Stomach (tissue), 9 donors: ENCODE results near the gene GRID2IP. TPM values are rescaled to one million over a fixed set of nuclear protein-coding genes. Genes with fewer than 3 reads are reported as not detected.

Experiments used
- DNase-seq, 2 donors: peaks; one replicate each; pipeline versions ENCODE4 v3.0.0 to v3.0.0-alpha.2; 2013 to 2019
- H3K27ac ChIP-seq, 5 donors: fragments of 200-600 bp in 4 of 5; sonication (generic) in 4 of 5; one replicate each; pipeline ENCODE4 v1.5.1; 2013 to 2019; ENCODE audit warnings: mild to moderate bottlenecking in 1 of 5, moderate library complexity in 1 of 5
- H3K27me3 ChIP-seq, 3 donors: fragments of 200-600 bp; sonication (generic); one replicate each; pipeline ENCODE4 v1.5.1; 2017 to 2019; ENCODE audit warnings: mixed run types in 1 of 3
- H3K36me3 ChIP-seq, 4 donors: fragments of 200-600 bp; sonication (generic); 1 replicate in 3 of 4; 2 replicates in 1 of 4; pipeline ENCODE4 v1.5.1; 2016 to 2019
- H3K4me1 ChIP-seq, 4 donors: fragments of 200-600 bp; sonication (generic); one replicate each; pipeline ENCODE4 v1.5.1; 2016 to 2019
- H3K4me3 ChIP-seq, 4 donors: fragments of 200-600 bp; sonication (generic) in 3 of 4; one replicate each; pipeline ENCODE4 v1.5.1; 2016 to 2019; ENCODE audit warnings: mild to moderate bottlenecking in 1 of 4
- H3K9me3 ChIP-seq, 4 donors: fragments of 200-600 bp; sonication (generic); one replicate each; pipeline ENCODE4 v1.5.1; 2016 to 2019
- EP300 ChIP-seq: sonication (generic); formaldehyde crosslinking; IDR thresholded peaks from one replicate; pipeline ENCODE4 v1.6.1; 2017; ENCODE audit warnings: antibody characterized with exemption
- POLR2A ChIP-seq, 4 donors: fragments of 450-650 bp; IDR thresholded peaks; one replicate each; pipeline ENCODE4 v1.6.1; 2016; ENCODE audit warnings: antibody characterized with exemption in 4 of 4, control low read depth in 2 of 4, mild to moderate bottlenecking in 1 of 4, moderate library complexity in 1 of 4
- POLR2AphosphoS5 ChIP-seq, 3 donors: sonication (generic); formaldehyde crosslinking; IDR thresholded peaks; one replicate each; pipeline ENCODE4 v1.6.1; 2016; ENCODE audit warnings: antibody characterized with exemption in 3 of 3
- WGBS, 5 donors: extraction: QIAGEN DNeasy Blood & Tissue Kit in 3 of 5; methylation state at CpG; one replicate each; pipeline versions ENCODE4 v1.1.5 to v1.1.7; 2013 to 2018; 5-methylcytosine and 5-hydroxymethylcytosine counted together
- intact Hi-C: fragments of 100-400 bp; cut with DNase I; formaldehyde crosslinking; loops from one replicate; pipeline ENCODE4 v1.15.1; 2023; ENCODE audit warnings: low total_unique reads
- polyA plus RNA-seq, 3 donors: library from polyadenylated mRNA; stranded (reverse); fragments of 200-250 nt; gene quantifications; one replicate each; pipeline ENCODE4 v1.2.3, GENCODE V29; 2013
- total RNA-seq, 5 donors: library from RNA; depleted of rRNA; stranded (reverse); fragments of >200 nt; gene quantifications; one replicate each; pipeline versions ENCODE4 v1.1.0 to v1.2.3, GENCODE V29; 2014 to 2016
- TF ChIP-seq, protein P1 (sequence below), 7 experiments: fragments of 450-650 bp in 4 of 7; fragments of 200-600 bp in 3 of 7; sonication (generic) in 3 of 7; IDR thresholded peaks; one replicate each; pipeline ENCODE4 v1.5.1; 2016 to 2019; ENCODE audit warnings: antibody characterized with exemption in 7 of 7, control low read depth in 2 of 7, mild to moderate bottlenecking in 1 of 7
- donor health status: healthy with polysubstance abuse.
- donor health status: Bipolar disorder and iron deficiency.
- donor health status: healthy.

Gene GRID2IP
- total and polyA plus RNA-seq, 8 donors: 0.23 to 0.37 (median 0.25) TPM; not detected in 5

DNA sequence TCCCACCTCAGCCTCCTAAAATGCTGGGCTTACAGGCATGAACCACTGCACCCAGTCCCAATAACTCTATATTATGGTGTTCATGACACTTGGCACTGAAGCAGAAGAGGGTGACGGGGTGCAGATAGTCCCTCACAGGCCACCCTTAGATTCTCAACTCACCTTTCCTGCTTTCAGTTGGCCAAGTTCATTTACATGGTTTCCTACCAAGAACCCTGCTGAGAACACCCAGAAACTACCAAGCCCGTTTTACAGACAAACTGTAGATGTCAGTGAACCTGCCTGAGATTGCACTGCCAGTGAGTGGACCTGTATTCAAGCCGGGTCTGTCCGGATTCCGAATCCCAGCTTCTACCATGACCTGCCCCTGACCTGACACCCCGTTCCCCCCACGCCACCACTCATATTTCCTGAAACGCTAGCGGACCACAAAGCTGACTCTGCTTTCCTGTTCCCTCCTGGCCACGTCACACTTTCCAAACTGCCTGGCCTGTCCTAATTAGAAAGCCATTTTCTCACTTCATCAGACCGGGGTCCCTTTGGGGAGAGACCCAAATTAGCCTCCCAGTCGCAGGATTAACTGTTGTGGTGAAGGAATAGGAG, 17.3 kb downstream of the GRID2IP start:
- DNase-seq: no peak
- Histone ChIP-seq H3K4me3 (no peak overlapping the region), H3K27ac (no peak overlapping the region), H3K36me3 (no peaks in the 10 kb centered on the region), H3K9me3 (no peaks in the 10 kb centered on the region), H3K4me1 (peaks cover 8 to 26% (median 22%) of the 10 kb centered on the region in 4 donors), H3K27me3 (peaks cover 8 to 100% (median 51%) of the 10 kb centered on the region in 3 donors)
- TF ChIP-seq POLR2AphosphoS5 (IDR thresholded peaks at IDR 0.05): no peak
- no peak for TF ChIP-seq POLR2A (IDR thresholded peaks at IDR 0.05)
- no peak for TF ChIP-seq EP300
- TF ChIP-seq, protein P1, sequence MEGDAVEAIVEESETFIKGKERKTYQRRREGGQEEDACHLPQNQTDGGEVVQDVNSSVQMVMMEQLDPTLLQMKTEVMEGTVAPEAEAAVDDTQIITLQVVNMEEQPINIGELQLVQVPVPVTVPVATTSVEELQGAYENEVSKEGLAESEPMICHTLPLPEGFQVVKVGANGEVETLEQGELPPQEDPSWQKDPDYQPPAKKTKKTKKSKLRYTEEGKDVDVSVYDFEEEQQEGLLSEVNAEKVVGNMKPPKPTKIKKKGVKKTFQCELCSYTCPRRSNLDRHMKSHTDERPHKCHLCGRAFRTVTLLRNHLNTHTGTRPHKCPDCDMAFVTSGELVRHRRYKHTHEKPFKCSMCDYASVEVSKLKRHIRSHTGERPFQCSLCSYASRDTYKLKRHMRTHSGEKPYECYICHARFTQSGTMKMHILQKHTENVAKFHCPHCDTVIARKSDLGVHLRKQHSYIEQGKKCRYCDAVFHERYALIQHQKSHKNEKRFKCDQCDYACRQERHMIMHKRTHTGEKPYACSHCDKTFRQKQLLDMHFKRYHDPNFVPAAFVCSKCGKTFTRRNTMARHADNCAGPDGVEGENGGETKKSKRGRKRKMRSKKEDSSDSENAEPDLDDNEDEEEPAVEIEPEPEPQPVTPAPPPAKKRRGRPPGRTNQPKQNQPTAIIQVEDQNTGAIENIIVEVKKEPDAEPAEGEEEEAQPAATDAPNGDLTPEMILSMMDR (IDR thresholded peaks at IDR 0.05): no peak
- 39 to 50% (median 43%) methylated on average over 12 of the region's 12 CpGs for WGBS, 5 donors
- intact Hi-C loops: no loop called here

DNA sequence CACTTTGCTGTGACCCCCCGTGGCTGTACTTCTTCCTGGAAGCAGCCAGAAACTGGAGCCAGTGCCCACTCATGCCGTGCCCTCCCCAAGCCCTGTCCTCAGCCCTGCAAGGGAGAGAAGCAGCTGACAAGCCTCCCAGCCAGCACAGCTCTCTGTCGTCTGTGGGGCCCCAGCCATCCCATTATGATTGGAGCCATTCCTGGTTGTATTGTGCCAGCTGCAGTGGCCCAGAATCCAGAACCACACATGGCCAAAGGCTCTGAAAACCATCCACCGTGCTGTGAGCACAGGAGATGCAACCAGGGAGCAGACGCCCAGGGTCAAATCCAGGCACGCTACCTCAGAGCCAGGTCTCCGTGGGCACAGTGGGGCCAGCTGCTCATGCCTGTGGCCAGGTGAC, 18.7 kb downstream of the GRID2IP start:
- Histone ChIP-seq H3K4me3 (no peak overlapping the region), H3K27ac (no peak overlapping the region), H3K9me3 (no peaks in the 10 kb centered on the region), H3K36me3 (no peaks in the 10 kb centered on the region), H3K4me1 (peaks cover 8 to 26% (median 22%) of the 10 kb centered on the region in 4 donors), H3K27me3 (peaks cover 0 to 100% (median 53%) of the 10 kb centered on the region in 3 donors)
- TF ChIP-seq, protein P1 (IDR thresholded peaks at IDR 0.05): no peak
- TF ChIP-seq EP300: no peak
- TF ChIP-seq POLR2A (IDR thresholded peaks at IDR 0.05): no peak
- no peak for TF ChIP-seq POLR2AphosphoS5 (IDR thresholded peaks at IDR 0.05)
- no peak for DNase-seq
- intact Hi-C loops: no loop called here
- WGBS, 5 donors: 32 to 59% (median 56%) methylated on average over 5 to 7 of the region's 7 CpGs

DNA sequence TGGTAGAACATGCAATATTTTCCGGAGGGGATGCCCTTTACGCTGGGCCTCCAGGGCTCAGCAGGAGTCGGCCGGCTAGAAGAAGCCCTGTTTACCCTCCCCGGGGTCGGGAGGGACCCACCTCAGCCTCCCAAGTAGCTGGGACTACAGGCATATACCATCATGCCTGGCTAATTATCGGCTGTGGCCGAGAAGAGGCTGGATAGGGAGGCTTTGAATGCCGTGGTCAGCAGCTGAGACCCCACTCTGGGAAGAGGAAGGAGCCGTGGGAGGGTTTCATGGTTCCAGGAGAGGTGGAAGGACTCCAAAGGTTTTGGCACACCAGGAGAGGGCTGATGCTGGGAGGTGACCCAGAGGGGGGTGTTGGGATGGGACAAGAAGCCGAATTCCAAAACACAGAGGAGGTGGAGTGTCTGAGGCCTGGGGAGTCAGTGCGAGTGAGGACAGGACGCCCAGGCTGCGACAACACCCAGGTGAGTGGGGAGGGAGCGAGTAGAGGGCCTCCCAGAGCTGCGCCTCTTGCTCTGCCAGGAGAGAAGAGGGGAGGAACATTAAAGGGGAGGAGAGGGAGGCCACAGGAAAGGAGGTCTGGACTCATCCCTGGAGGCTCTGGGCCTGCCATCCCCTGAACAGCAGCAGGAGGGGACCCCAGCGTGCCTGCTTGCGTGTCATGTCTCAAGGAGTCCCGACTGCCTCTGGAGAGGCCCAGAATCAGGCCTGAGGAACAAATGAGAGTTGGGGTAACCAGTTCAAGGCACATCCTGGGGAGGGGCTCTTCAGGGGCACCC, 19.6 kb downstream of the GRID2IP start:
- TF ChIP-seq, protein P1 (IDR thresholded peaks at IDR 0.05): no peak
- TF ChIP-seq POLR2AphosphoS5 (IDR thresholded peaks at IDR 0.05) (no peak), EP300 (no peak), POLR2A (IDR thresholded peaks at IDR 0.05) (no peak)
- intact Hi-C loops: no loop called here
- H3K9me3 ChIP-seq: no peaks in the 10 kb centered on the region
- H3K27ac ChIP-seq: no peak overlapping the region
- no peaks in the 10 kb centered on the region for H3K36me3 ChIP-seq
- H3K4me3 ChIP-seq: peak overlapping the region in 2 of 4 donors; percentile 42 to 53
- WGBS, 5 donors: 27 to 43% (median 34%) methylated on average over 13 to 19 of the region's 19 CpGs
- peaks cover 0 to 100% (median 56%) of the 10 kb centered on the region in 3 donors for H3K27me3 ChIP-seq
- DNase-seq: no peak
- peaks cover 8 to 26% (median 22%) of the 10 kb centered on the region in 4 donors for H3K4me1 ChIP-seq

DNA sequence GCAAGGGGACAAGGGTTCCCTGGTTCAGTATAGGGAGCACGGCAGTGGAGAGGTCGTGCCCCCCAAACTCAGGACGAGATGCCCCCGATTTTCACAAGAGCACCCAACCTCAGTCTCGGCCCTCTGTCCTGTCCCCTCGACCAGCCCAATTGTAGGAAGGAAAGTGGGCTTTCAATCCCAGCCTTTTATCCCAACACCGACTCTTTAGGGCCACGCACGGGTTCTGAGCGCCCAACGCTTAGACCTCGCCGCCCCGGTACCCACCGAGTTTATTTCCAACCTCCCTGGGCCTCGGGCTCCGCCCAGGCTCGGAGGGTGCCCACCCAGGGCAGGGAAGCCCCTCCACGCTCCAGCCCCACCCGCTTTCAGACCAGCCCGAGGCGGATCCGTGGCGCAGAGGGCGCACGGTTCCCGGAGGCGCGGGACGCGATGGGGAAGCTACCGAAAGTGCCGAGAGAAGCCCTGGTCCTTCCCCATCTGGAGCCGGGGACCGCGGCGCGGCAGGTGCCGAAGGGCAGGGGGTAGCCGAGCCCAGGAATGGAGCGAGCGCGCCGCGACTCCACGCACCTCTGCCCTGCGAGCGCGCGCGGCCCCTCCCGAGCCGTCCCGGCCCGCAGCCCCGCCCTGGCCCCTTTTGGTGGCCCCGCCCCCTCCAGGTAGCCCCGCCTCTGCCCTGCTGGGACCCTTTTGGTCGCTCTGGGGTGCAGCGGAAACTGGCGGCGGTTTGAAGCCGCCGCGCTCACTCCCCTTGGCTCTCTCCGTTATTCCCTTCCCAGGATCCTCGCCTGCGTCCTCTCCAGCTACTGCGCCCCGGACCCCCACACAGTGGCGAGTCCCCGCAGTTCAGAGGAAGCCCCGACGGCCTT, 20.4 kb downstream of the GRID2IP start:
- peak overlapping the region; percentile 31 to 53 (median 39) for H3K4me3 ChIP-seq
- H3K9me3 ChIP-seq: no peaks in the 10 kb centered on the region
- H3K27me3 ChIP-seq: peaks cover 0 to 100% (median 56%) of the 10 kb centered on the region in 3 donors
- TF ChIP-seq POLR2A (IDR thresholded peaks at IDR 0.05) (no peak), POLR2AphosphoS5 (IDR thresholded peaks at IDR 0.05) (no peak), EP300 (no peak)
- TF ChIP-seq, protein P1 (IDR thresholded peaks at IDR 0.05): no peak
- no peak overlapping the region for H3K27ac ChIP-seq
- peak; percentile 42 to 61 for DNase-seq
- H3K4me1 ChIP-seq: peaks cover 9 to 24% (median 19%) of the 10 kb centered on the region in 4 donors
- intact Hi-C loops: no loop called here
- WGBS, 5 donors: 2 to 3% (median 2%) methylated on average over 45 to 74 of the region's 74 CpGs
- H3K36me3 ChIP-seq: no peaks in the 10 kb centered on the region
